GM19324 (cell line): ENCODE results near the gene SNX9.

ENCODE experiments used
- ATAC-seq: cut with Tn5 transposase; IDR thresholded peaks from one replicate; pipeline ENCODE4 v1.9.1; 2021; ENCODE audit warnings: mild to moderate bottlenecking, moderate library complexity; ENCODE audit not compliant: unreplicated experiment, low FRiP score

The SNX9 gene

DNA sequence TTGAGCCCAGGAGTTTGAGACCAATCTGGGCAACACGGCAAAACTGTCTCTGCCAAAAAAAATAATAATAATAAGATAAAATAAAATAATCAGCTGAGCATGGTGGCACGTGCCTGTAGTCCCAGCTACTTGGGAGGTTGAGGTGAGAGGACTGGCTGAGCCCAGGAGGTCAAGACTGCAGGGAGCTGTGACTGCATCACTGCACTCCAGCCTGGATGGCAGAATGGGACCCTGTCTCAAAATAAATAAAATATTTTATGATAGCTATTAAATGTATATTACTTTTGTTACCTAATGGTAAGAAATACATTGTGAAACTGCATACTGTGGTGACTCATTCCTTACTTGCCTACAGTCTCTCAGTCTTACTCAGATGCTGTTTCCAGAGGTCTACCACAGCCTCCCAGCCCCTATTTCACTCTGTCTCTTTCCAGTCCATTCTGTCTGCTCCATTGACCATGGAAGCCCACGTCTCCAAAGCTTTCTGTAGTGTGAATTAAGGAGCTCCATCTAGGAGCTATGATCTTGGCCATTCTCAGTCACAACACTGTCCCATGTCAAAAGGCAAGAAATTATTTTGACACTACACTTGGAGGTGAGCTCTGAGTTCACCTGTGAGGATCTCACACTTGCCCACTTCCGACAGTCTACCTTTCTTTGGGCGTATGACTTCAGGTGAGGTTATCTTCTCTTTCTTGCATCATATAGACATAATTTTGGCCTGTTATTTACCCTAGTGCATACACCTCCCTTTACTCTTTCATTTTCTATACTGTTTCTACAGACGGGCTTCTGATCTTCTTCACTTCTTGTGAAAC, 22.4 kb upstream of the SNX9 start:
- ATAC-seq, result peak; percentile 68

DNA sequence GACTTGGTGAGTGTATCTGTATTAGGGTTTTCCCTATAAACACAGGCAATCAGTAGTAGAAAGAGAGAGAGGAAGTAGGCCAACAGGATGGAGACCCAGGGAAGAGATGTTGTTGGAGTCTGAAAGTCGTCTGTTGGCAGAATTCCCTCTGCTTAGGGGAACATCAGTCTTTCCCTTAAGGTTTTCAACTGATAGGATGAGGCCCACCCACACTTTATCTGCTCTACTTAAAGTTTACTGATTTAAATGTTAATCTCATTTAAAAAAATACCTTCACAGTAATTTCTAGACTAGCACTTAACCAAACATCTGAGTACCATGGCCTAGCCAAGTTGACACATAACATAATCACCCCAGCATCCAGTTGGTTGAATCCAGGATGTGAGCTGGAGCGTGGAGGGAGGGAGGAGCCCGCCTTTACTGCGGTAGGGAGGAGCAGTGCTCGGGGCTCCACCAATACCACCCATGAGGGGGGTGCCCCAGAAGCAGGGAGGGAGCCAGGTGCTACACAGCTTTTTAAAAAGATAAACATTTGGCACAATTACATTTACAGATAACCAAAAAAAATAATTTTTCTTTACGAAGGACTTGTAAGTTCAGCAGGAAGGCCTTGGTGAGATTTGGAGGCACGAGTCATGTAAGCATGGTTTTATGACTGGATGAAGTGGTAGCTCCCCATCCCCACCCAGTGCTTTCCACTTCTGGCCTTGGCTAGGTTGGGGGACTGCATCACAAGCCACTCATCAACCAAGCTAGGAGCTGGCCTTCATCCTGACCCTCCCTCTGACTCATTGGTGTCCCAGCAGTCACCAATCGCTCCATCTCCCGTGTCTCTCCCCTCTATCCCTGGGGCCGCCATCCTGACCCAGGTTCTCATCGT, 18.4 kb upstream of the SNX9 start:
- ATAC-seq, result no peak

GRCh38 chr6:157806131-157806855, 16.8 kb upstream of the SNX9 start:
- no peak for ATAC-seq

GRCh38 chr6:157806856-157807215, 16.2 kb upstream of the SNX9 start:
- ATAC-seq, result no peak

GRCh38 chr6:157808405-157808950, 14.6 kb upstream of the SNX9 start:
- no peak for ATAC-seq

GRCh38 chr6:157809613-157810012, 13.4 kb upstream of the SNX9 start:
- ATAC-seq, result no peak

DNA sequence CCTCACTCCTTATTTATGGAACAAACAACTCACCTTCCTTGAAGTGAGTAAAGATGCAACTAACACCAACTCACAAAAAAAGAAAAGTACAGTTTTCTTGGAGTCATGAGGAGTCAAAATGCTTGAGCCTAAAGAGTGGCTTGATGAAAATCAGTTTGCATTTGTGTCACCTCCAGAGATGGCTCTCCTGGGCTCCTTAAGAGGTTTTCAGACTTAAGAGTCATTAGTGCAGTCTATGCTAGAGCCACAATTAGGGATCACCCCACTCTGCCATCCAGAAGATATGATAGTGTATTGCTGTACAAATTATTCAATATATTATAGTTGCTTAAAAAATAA, 11.9 kb upstream of the SNX9 start:
- ATAC-seq, result no peak

DNA sequence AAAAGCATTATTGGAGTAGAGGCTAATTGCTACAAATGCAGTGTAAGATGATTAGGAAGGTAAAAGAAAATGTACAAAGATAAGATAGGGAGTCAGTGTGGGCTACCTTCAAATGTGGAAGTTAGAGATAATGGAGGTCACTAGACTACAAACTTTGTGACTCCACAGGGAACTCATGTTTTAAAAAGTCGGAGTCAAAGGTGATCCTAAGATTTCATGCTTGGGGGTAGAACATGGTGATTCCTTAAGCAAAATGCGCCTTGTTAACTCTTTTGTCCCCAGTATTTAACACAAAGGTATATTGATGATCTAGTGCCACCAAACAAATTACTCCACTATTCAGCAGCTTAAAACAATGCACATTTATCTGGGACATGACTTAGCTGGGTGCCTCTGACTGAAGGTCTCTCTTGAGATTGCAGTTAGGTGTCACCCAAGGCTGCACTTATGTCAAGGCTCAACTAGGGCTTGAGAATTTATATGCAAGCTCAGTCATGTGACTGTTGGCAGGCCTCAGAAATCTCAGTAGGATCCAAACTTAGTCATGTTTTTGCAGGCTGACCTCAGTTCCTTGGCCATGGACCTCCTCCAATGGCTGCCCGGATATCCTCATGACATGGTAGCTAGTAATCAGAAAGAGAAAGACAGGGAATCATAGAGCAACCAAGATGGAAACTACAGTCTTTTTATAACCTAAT, 11.4 kb upstream of the SNX9 start:
- no peak for ATAC-seq

GRCh38 chr6:157812425-157813171, 10.4 kb upstream of the SNX9 start:
- ATAC-seq, result no peak

GRCh38 chr6:157813191-157813590, 9.9 kb upstream of the SNX9 start:
- ATAC-seq, result no peak

DNA sequence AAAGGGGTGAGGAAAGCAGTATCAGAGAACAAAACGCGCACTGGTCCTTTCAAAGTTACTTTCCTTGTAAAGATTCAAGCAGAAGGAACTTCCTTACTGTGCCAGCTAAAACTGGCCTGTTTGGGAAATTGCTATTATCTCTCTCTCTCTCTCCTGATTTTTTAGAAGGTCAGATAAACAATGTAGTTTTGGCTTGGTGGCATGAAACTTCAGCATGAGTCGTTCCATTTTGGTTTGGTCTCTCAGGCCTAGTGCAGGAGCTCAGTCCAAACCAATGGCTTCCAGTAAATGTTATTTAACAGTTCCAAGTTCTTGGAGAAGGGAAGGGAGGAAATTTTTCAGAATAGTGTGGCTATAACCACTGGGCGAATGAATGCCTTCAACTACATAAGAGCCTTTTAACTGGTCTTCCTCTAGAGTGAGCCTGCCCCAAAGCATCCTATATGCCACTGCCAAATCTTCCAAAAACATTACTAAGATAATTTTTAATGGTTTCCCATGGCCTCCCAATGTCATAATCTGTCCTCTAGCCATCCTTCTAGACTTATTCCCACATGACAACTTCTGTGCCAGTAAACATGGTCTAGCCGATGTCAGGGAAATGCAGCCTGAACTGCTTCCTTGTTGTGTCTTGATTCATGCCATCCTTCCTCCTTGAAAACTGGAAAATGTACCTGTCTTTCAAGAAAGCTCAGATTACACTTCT, 9.1 kb upstream of the SNX9 start:
- no peak for ATAC-seq

DNA sequence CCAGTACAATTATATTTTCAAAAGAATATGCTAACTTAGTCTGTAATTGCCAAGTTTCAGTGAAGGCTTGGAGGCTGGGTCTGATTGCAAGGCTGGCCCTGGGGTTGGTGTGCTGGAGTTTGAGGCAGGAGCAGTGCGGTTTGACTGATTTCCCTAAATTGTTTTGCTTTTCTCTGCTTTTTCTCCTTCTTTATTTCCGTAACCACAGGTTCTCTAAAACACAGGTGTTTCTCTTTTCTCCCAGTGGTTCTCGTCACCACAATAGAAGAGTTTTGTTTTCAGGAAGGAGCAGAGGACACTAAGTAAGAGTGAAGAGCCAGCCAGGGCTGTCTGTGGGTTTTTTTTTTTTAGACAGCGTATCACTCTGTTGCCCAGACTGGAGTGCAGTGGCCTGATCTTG, 8.2 kb upstream of the SNX9 start:
- peak; percentile 54 for ATAC-seq

- ATAC-seq, result no peak
Observed at GRCh38 chr6:157821342-157822033, 1.6 kb upstream of the SNX9 start.

- peak; percentile 35 for ATAC-seq
Observed at GRCh38 chr6:157822245-157823000, 623 bp upstream of the SNX9 start.

GRCh38 chr6:157823528-157824370, 703 bp downstream of the SNX9 start:
- ATAC-seq, result peak; percentile 41

GRCh38 chr6:157825243-157825904, 2.3 kb downstream of the SNX9 start:
- ATAC-seq, result no peak
